Activated CD8-positive, alpha-beta T cell treated with anti-CD3 and anti-CD28 coated beads, Interleukin-2, amount 10 ng/mL, durations not matched to agents 7 days and 5 days (primary cell): ENCODE results near the gene LITAFD. TPM values are rescaled to one million over a fixed set of nuclear protein-coding genes. Genes with fewer than 3 reads are reported as not detected.
A peak's percentile ranks its signal among the peaks of the same experiment; 100 is the strongest.
"Not testable (repeated sequence)": the region's sequence is repeated elsewhere in the genome, so short reads cannot be mapped to it uniquely, and the experiment has no call there.

Experiments
- ATAC-seq: fragments of 150-1000 bp; cut with Tn5 transposase; one replicate; pipeline ENCODE4 v1.10.0; 2021; ENCODE audit warnings: moderate library complexity
- CTCF ChIA-PET: fragments of 350-600 bp; sonication (Branson Sonifier 250); formaldehyde crosslinking; loops from one replicate; lab custom pipeline; 2021; ENCODE audit warnings: antibody characterized with exemption; lab: Charles Lee
- POLR2A ChIA-PET: fragments of 350-600 bp; sonication (Branson Sonifier 250); formaldehyde crosslinking; loops from one replicate; lab custom pipeline; 2021; ENCODE audit warnings: antibody characterized with exemption; lab: Charles Lee
- DNase-seq: peaks from one replicate; pipeline ENCODE4 v3.0.0-alpha.2; 2020
- H3K27ac Mint-ChIP-seq: one replicate; pipeline ENCODE4 v1.8.0; 2021; ENCODE audit warnings: mild to moderate bottlenecking, mixed read lengths
- H3K27me3 Mint-ChIP-seq: one replicate; pipeline ENCODE4 v1.8.0; 2021; ENCODE audit warnings: low read depth, mixed read lengths
- H3K36me3 Mint-ChIP-seq: one replicate; pipeline ENCODE4 v1.8.0; 2021; ENCODE audit warnings: low read depth, mixed read lengths
- H3K4me1 Mint-ChIP-seq: one replicate; pipeline ENCODE4 v1.8.0; 2021; ENCODE audit warnings: low read depth, mixed read lengths
- H3K4me3 Mint-ChIP-seq: one replicate; pipeline ENCODE4 v1.8.0; 2021; ENCODE audit warnings: mild to moderate bottlenecking, mixed read lengths
- H3K9me3 Mint-ChIP-seq: one replicate; pipeline ENCODE4 v1.8.0; 2022; ENCODE audit warnings: mixed read lengths; ENCODE audit not compliant: insufficient read depth
- total RNA-seq, 2 experiments: library from RNA; stranded (reverse); gene quantifications; one replicate each; pipeline ENCODE4 v1.2.3, GENCODE V29; 2021

The LITAFD gene
- total RNA-seq = not detected

GRCh38 chr16:8882041-8882617, at the start of gene LITAFD:
TSS of gene LITAFD (plus strand) at chr16:8882351. CDS start at chr16:8884356, 2,005 bp downstream.
- H3K27me3 Mint-ChIP-seq = peaks cover 5% of the 10 kb centered on the region
- H3K27ac Mint-ChIP-seq = no peak within 1 kb of the TSS
- CTCF ChIA-PET = interaction anchor here (1.1 to 4.1 kb wide), 6 partner anchors 8 to 313 kb away, joined by 3 to 34 read pairs (median 8); no protein-coding TSS in a partner anchor
- ATAC-seq (no peak), DNase-seq (no peak)
- H3K4me1 Mint-ChIP-seq = peaks cover 25% of the 10 kb centered on the region
- no peaks in the 10 kb centered on the region for H3K9me3 Mint-ChIP-seq
- peaks cover 2% of the 10 kb centered on the region for H3K36me3 Mint-ChIP-seq
- POLR2A ChIA-PET = interaction anchor here (1.3 to 2.5 kb wide), 2 partner anchors 13 to 85 kb away, joined by 3 to 12 read pairs; partner anchors contain the start of genes CARHSP1, PMM2 and TMEM186
- no peak within 1 kb of the TSS for H3K4me3 Mint-ChIP-seq

- ChIA-PET CTCF (no interaction called here), POLR2A (interaction anchor here (1.0 kb wide), 1 partner anchor 36 kb away, joined by 4 read pairs; the partner anchor contains the start of gene CARHSP1)
- Mint-ChIP-seq H3K27ac (no peak overlapping the region), H3K9me3 (no peaks in the 10 kb centered on the region), H3K4me3 (no peak overlapping the region), H3K27me3 (no peaks in the 10 kb centered on the region), H3K36me3 (peaks cover 31% of the 10 kb centered on the region), H3K4me1 (peaks cover 14% of the 10 kb centered on the region)
- no peak for ATAC-seq
- DNase-seq = no peak
Observed at GRCh38 chr16:8832717-8833105, 49.4 kb upstream of the LITAFD start.

- H3K4me3 Mint-ChIP-seq, H3K36me3 Mint-ChIP-seq, CTCF ChIA-PET, H3K27ac Mint-ChIP-seq, H3K9me3 Mint-ChIP-seq, POLR2A ChIA-PET, ATAC-seq, H3K27me3 Mint-ChIP-seq, DNase-seq: not testable (repeated sequence)
- peaks cover 13% of the 10 kb centered on the region for H3K4me1 Mint-ChIP-seq
Observed at GRCh38 chr16:8836797-8837196, 45.4 kb upstream of the LITAFD start.

- DNase-seq, ATAC-seq, H3K4me1 Mint-ChIP-seq, POLR2A ChIA-PET, CTCF ChIA-PET, H3K36me3 Mint-ChIP-seq, H3K27ac Mint-ChIP-seq, H3K27me3 Mint-ChIP-seq, H3K9me3 Mint-ChIP-seq, H3K4me3 Mint-ChIP-seq: not testable (repeated sequence)
Observed at GRCh38 chr16:8837594-8837993, 44.6 kb upstream of the LITAFD start.

GRCh38 chr16:8842016-8842415, 40.1 kb upstream of the LITAFD start:
- DNase-seq, H3K27ac Mint-ChIP-seq, H3K27me3 Mint-ChIP-seq, ATAC-seq, H3K4me1 Mint-ChIP-seq, H3K4me3 Mint-ChIP-seq, POLR2A ChIA-PET, CTCF ChIA-PET, H3K9me3 Mint-ChIP-seq: not testable (repeated sequence)
- H3K36me3 Mint-ChIP-seq = peaks cover 10% of the 10 kb centered on the region

- H3K36me3 Mint-ChIP-seq = peaks cover 20% of the 10 kb centered on the region
- H3K4me1 Mint-ChIP-seq, ATAC-seq, H3K27ac Mint-ChIP-seq, H3K27me3 Mint-ChIP-seq, H3K9me3 Mint-ChIP-seq, POLR2A ChIA-PET, DNase-seq, H3K4me3 Mint-ChIP-seq, CTCF ChIA-PET: not testable (repeated sequence)
Observed at GRCh38 chr16:8843296-8843695, 38.9 kb upstream of the LITAFD start.

DNA sequence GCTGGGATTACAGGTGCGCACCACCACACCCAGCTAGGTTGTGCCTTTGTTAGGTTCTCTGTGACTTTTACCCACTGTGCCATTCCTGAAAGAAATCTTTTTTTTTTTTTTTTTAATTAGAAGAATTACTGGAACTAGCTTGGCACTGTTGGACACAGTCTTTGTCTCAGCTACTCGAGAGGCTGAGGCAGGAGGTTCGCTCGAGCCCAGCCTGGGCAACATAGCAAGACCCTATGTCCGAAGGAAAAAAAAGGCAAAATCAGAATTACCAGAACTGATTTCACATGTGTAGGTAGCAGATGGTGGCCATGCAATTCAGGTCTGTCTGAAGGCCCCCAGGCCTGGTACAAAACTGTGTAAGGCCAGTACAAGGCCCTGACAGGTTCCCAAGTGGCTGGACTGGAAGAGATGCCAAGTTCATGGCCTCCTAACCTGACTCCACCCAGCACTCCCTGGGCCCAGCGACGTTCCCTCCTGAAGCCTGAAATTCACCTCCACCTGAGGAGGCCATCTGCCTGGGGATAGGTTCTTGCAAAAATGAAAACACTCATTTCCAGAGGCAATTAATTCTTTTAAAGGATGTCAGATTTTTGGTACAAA, 36.4 kb upstream of the LITAFD start:
- Mint-ChIP-seq H3K27me3 (no peaks in the 10 kb centered on the region), H3K4me1 (peaks cover 9% of the 10 kb centered on the region), H3K9me3 (no peaks in the 10 kb centered on the region), H3K36me3 (peaks cover 40% of the 10 kb centered on the region), H3K27ac (peak overlapping the region; percentile 11), H3K4me3 (no peak overlapping the region)
- CTCF ChIA-PET = no interaction called here
- no peak for ATAC-seq
- POLR2A ChIA-PET = no interaction called here
- DNase-seq = no peak

GRCh38 chr16:8846401-8846932, 35.7 kb upstream of the LITAFD start:
- H3K27me3 Mint-ChIP-seq = no peaks in the 10 kb centered on the region
- ChIA-PET CTCF (no interaction called here), POLR2A (no interaction called here)
- DNase-seq (no peak), ATAC-seq (no peak)
- peaks cover 14% of the 10 kb centered on the region for H3K4me1 Mint-ChIP-seq
- no peaks in the 10 kb centered on the region for H3K9me3 Mint-ChIP-seq
- peaks cover 43% of the 10 kb centered on the region for H3K36me3 Mint-ChIP-seq
- no peak overlapping the region for H3K27ac Mint-ChIP-seq
- H3K4me3 Mint-ChIP-seq = no peak overlapping the region

GRCh38 chr16:8847145-8847544, 35.0 kb upstream of the LITAFD start:
- Mint-ChIP-seq H3K27ac (no peak overlapping the region), H3K36me3 (peaks cover 48% of the 10 kb centered on the region), H3K4me1 (peaks cover 17% of the 10 kb centered on the region), H3K27me3 (no peaks in the 10 kb centered on the region), H3K9me3 (no peaks in the 10 kb centered on the region), H3K4me3 (no peak overlapping the region)
- ChIA-PET POLR2A (no interaction called here), CTCF (no interaction called here)
- ATAC-seq (no peak), DNase-seq (no peak)

DNA sequence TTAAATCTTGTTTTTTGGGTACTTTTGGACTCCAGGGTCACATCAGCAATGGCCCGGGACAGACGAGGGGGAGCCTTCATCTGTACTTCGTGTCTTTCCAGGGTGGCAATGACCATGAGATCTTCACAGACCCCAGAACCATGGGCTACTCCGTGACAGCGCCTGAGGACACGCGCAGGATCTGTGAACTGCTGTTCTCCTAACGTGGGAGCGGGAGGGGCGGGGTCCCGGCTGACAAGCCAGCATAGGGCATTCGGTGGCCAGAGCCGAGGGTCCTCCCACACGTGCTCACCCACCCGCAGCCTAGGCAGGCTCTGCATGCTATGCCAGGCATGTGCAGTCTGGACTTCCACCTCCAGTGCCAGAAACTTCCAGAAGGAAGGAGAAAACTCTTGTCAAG, 34.5 kb upstream of the LITAFD start:
- CTCF ChIA-PET = no interaction called here
- peaks cover 53% of the 10 kb centered on the region for H3K36me3 Mint-ChIP-seq

DNA sequence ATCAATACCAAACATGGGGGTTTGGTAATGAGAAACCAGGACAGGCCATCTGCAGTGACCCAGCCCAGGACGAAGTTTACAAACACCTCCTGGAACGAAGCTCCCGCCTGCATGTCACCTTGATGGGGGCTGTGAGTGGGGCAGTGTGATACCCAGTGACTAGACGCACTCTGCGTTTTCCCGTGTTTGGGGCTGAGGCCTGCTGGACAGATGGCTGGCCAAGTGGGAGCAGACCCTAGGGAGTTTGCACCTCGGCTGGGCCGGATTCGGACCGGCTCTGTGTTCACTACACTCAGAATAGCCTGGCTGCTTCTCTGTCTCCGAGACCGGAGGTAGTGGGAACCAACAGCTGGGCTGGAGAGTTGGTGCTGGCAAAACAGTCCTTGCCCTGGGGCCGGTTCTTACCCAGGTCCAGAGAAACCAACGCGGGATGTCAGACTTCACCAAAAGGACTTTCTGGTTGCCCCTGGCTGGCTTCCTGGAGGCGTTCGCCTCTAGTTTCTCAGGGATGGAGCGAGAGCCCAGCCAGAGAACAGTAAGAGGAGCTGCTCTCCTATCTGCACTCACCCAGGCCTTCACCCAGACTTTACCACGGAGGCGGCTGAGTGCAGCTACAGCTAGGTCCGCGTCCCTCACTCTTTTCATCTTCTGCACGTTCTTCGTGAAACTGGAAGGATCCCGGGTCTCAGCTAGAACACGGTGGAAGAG, 33.8 kb upstream of the LITAFD start:
- no peaks in the 10 kb centered on the region for H3K27me3 Mint-ChIP-seq
- peaks cover 59% of the 10 kb centered on the region for H3K36me3 Mint-ChIP-seq
- H3K4me1 Mint-ChIP-seq = peaks cover 27% of the 10 kb centered on the region
- ChIA-PET CTCF (interaction anchor here (1.3 kb wide), 1 partner anchor 88 kb away, joined by 3 read pairs; no protein-coding TSS in a partner anchor), POLR2A (interaction anchor here (0.6 to 1.0 kb wide), 2 partner anchors 10 to 21 kb away, joined by 3 to 4 read pairs; partner anchors contain the start of gene CARHSP1)
- no peak overlapping the region for H3K27ac Mint-ChIP-seq
- ATAC-seq (no peak), DNase-seq (no peak)
- no peak overlapping the region for H3K4me3 Mint-ChIP-seq
- H3K9me3 Mint-ChIP-seq = no peaks in the 10 kb centered on the region

More for the DNA sequence above, 34.5 kb upstream of the LITAFD start:
- Mint-ChIP-seq H3K27me3 (no peaks in the 10 kb centered on the region), H3K9me3 (no peaks in the 10 kb centered on the region), H3K27ac (no peak overlapping the region), H3K4me3 (no peak overlapping the region), H3K4me1 (peaks cover 19% of the 10 kb centered on the region)
- DNase-seq (no peak), ATAC-seq (no peak)
- POLR2A ChIA-PET = no interaction called here
